Measurements from ENCODE around the gene TRAF3IP1. TPM values are rescaled to one million over a fixed set of nuclear protein-coding genes. Genes with fewer than 3 reads are reported as not detected.

Gene TRAF3IP1
- total RNA-seq, 1 donor from 2014 or later = 11.2 TPM

DNA sequence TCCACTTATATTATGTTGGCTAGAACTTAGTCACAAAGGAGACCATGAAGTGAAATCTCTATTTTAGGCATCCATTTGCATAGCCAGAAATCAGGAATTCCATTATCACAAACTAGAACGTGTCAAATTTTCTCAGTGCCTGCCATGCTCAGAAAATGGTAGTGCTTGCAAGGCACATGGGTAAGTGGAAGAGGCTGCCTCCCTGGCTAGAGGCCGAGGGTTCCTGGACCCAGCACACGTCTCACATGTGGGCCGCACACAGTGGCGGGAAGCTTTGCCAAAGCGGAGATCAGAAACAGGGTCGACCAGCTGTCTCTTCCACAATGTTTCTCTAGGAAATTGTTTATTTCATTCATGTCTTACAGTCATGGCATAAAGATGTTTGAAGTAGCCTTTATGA, 42.3 kb downstream of the TRAF3IP1 start:
- Mint-ChIP-seq H3K36me3 (peaks cover 27% of the 10 kb centered on the region), H3K27ac (no peak overlapping the region), H3K4me1 (peaks cover 4% of the 10 kb centered on the region), H3K27me3 (ENCODE audit: insufficient read depth, low read depth) (peaks cover 2% of the 10 kb centered on the region), H3K4me3 (no peak overlapping the region), H3K9me3 (peaks cover 4% of the 10 kb centered on the region)
- no peaks in the 10 kb centered on the region for H3K9me3 ChIP-seq (ENCODE audit: low read depth)
- DNase-seq (ENCODE audit: low spot score) = no peak
- TF ChIP-seq EZH2 (IDR thresholded peaks at IDR 0.05) (no peak), EZH2phosphoT487 (IDR thresholded peaks at IDR 0.05) (no peak)
- TF ChIP-seq, protein P1, sequence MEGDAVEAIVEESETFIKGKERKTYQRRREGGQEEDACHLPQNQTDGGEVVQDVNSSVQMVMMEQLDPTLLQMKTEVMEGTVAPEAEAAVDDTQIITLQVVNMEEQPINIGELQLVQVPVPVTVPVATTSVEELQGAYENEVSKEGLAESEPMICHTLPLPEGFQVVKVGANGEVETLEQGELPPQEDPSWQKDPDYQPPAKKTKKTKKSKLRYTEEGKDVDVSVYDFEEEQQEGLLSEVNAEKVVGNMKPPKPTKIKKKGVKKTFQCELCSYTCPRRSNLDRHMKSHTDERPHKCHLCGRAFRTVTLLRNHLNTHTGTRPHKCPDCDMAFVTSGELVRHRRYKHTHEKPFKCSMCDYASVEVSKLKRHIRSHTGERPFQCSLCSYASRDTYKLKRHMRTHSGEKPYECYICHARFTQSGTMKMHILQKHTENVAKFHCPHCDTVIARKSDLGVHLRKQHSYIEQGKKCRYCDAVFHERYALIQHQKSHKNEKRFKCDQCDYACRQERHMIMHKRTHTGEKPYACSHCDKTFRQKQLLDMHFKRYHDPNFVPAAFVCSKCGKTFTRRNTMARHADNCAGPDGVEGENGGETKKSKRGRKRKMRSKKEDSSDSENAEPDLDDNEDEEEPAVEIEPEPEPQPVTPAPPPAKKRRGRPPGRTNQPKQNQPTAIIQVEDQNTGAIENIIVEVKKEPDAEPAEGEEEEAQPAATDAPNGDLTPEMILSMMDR (IDR thresholded peaks at IDR 0.05) = no peak
- H3F3A ChIP-seq (ENCODE audit: low read depth) = peaks cover 8% of the 10 kb centered on the region
- no peak overlapping the region for H3K4me3 ChIP-seq
- H2AFZ ChIP-seq (replicated peaks) = no peak overlapping the region
- no peaks in the 10 kb centered on the region for H4K20me1 ChIP-seq (ENCODE audit: low read depth)
- no peaks in the 10 kb centered on the region for H3K4me1 ChIP-seq
- H3K9ac ChIP-seq = no peak overlapping the region
- no peak overlapping the region for H3K27ac ChIP-seq
- H3K4me2 ChIP-seq = no peak overlapping the region
- no peaks in the 10 kb centered on the region for H3K36me3 ChIP-seq
- H3K27me3 ChIP-seq = no peaks in the 10 kb centered on the region
- no peaks in the 10 kb centered on the region for H3K79me2 ChIP-seq (ENCODE audit: low read depth)

DNA sequence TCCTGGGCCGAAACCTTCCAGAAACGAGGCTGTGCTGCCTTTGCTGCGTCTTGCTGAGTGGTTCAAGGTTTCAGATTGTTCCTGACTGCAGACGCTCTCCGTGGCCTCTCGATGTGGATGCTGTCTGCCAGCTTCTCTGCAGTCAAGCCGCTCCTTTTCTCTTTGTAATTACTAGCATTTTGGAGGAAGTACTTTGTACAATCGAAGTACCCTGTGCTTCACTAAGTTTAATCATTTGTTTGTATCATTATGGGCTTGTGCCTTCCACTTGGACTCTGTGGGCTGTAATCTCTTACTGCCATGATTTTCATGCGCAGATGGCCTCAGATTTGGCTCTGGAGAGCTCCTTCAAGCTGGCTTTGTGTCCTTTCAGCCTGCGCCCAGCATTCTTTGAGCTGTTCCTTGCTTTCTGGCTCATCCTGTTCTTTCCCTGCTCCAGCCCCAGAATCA, 49.3 kb downstream of the TRAF3IP1 start:
- no peak overlapping the region for H2AFZ ChIP-seq (replicated peaks)
- H3K9me3 ChIP-seq (ENCODE audit: low read depth) = no peaks in the 10 kb centered on the region
- DNase-seq (ENCODE audit: low spot score) = no peak
- Mint-ChIP-seq H3K4me3 (no peak overlapping the region), H3K36me3 (peaks cover 4% of the 10 kb centered on the region), H3K4me1 (peaks cover 3% of the 10 kb centered on the region), H3K9me3 (peaks cover 14% of the 10 kb centered on the region), H3K27me3 (ENCODE audit: insufficient read depth, low read depth) (peaks cover 3% of the 10 kb centered on the region), H3K27ac (peak overlapping the region; percentile 16)
- H3K27ac ChIP-seq = no peak overlapping the region
- no peaks in the 10 kb centered on the region for H3K79me2 ChIP-seq (ENCODE audit: low read depth)
- peaks cover 9% of the 10 kb centered on the region for H3F3A ChIP-seq (ENCODE audit: low read depth)
- H4K20me1 ChIP-seq (ENCODE audit: low read depth) = peaks cover 3% of the 10 kb centered on the region
- H3K4me1 ChIP-seq = no peaks in the 10 kb centered on the region
- no peaks in the 10 kb centered on the region for H3K36me3 ChIP-seq
- no peak for TF ChIP-seq EZH2phosphoT487 (IDR thresholded peaks at IDR 0.05)
- TF ChIP-seq, protein P1 (IDR thresholded peaks at IDR 0.05) = no peak
- no peak for TF ChIP-seq EZH2 (IDR thresholded peaks at IDR 0.05)
- H3K4me2 ChIP-seq = no peak overlapping the region
- peak overlapping the region; percentile 12 for H3K9ac ChIP-seq
- H3K4me3 ChIP-seq = no peak overlapping the region
- no peaks in the 10 kb centered on the region for H3K27me3 ChIP-seq

DNA sequence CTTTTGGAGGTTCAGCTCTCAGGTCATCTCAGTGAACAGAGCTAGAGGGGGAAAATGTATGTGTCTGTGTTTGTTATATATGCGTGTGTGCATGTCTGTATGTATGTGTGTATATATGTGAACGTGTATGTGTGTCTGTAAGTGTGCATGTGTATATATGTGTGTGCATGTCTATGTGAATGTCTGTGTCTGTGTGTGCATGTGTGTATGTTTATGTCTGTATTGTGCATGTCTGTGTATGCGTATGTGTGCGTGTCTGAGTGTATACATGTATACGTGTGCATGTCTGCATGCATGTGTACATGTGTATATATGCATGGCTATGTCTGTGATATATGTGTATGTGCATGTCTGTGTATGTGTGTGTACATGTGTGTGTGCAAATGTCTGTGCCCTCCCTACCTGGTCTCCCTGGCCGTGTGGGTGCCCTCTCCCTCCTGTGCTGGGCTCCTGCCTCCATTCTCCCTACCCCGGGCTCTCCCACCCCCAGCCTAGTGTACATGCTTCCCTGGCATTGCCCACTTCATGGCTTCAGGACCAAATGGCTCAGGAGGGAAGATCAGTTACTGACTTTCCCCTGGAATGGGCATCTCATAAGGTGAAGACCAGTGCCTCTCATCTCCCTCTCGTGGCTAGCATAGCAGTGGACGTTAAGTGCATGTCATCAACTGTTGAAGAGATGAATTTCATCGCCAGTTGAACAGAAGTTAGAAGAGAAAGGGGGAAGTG, 49.9 kb downstream of the TRAF3IP1 start:
- H3K79me2 ChIP-seq (ENCODE audit: low read depth) = no peaks in the 10 kb centered on the region
- peaks cover 9% of the 10 kb centered on the region for H3F3A ChIP-seq (ENCODE audit: low read depth)
- Mint-ChIP-seq H3K36me3 (peaks cover 4% of the 10 kb centered on the region), H3K9me3 (peaks cover 14% of the 10 kb centered on the region), H3K27me3 (ENCODE audit: insufficient read depth, low read depth) (peaks cover 3% of the 10 kb centered on the region), H3K4me1 (peaks cover 3% of the 10 kb centered on the region), H3K4me3 (no peak overlapping the region), H3K27ac (peak overlapping the region; percentile 16)
- no peaks in the 10 kb centered on the region for H3K27me3 ChIP-seq
- TF ChIP-seq EZH2phosphoT487 (IDR thresholded peaks at IDR 0.05) (no peak), EZH2 (IDR thresholded peaks at IDR 0.05) (no peak)
- TF ChIP-seq, protein P1 (IDR thresholded peaks at IDR 0.05) = no peak
- H3K4me3 ChIP-seq = no peak overlapping the region
- H4K20me1 ChIP-seq (ENCODE audit: low read depth) = peaks cover 3% of the 10 kb centered on the region
- no peaks in the 10 kb centered on the region for H3K9me3 ChIP-seq (ENCODE audit: low read depth)
- no peaks in the 10 kb centered on the region for H3K36me3 ChIP-seq
- H3K27ac ChIP-seq = no peak overlapping the region
- H3K4me1 ChIP-seq = no peaks in the 10 kb centered on the region
- no peak overlapping the region for H3K9ac ChIP-seq
- H3K4me2 ChIP-seq = no peak overlapping the region
- no peak overlapping the region for H2AFZ ChIP-seq (replicated peaks)
- no peak for DNase-seq (ENCODE audit: low spot score)
